Left hindlimb (tissue), 1 donor: Measurements from ENCODE around the gene CD3G.
"Not testable (repeated sequence)": the region's sequence is repeated elsewhere in the genome, so short reads cannot be mapped to it uniquely, and the experiment has no call there.

Source experiments
- DNase-seq: peaks from one replicate; pipeline ENCODE4 v3.0.0-alpha.2; 2018

The CD3G gene

GRCh38 chr11:118343981-118344515 lies at the start of gene CD3G:
Gene CD3G (plus strand): TSS chr11:118344344. CDS start chr11:118344424, 80 bp downstream.
- DNase-seq, result no peak

- no peak for DNase-seq
Measured at GRCh38 chr11:118295199-118295598, 48.9 kb upstream of the CD3G start.

GRCh38 chr11:118295815-118296454 lies 48.2 kb upstream of the CD3G start:
- no peak for DNase-seq

GRCh38 chr11:118301600-118302195 lies 42.4 kb upstream of the CD3G start:
- no peak for DNase-seq

GRCh38 chr11:118304227-118304567 lies 39.9 kb upstream of the CD3G start:
- no peak for DNase-seq

- DNase-seq, result no peak
Measured at GRCh38 chr11:118304568-118305248, 39.4 kb upstream of the CD3G start, which contains the start of gene CD3E. Gene CD3E (plus strand): TSS chr11:118304730. CDS start chr11:118304953, 223 bp downstream.

GRCh38 chr11:118305726-118306125 lies 38.4 kb upstream of the CD3G start:
- no peak for DNase-seq

GRCh38 chr11:118306556-118306955 lies 37.6 kb upstream of the CD3G start:
- no peak for DNase-seq

- not testable (repeated sequence) for DNase-seq
Measured at GRCh38 chr11:118308995-118309528, 35.1 kb upstream of the CD3G start.

- DNase-seq, result no peak
Measured at GRCh38 chr11:118310271-118310670, 33.9 kb upstream of the CD3G start.

GRCh38 chr11:118310781-118311485 lies 33.2 kb upstream of the CD3G start:
- DNase-seq, result no peak

GRCh38 chr11:118311518-118311917 lies 32.6 kb upstream of the CD3G start:
- no peak for DNase-seq

GRCh38 chr11:118312328-118312727 lies 31.8 kb upstream of the CD3G start:
- no peak for DNase-seq

GRCh38 chr11:118313242-118313641 lies 30.9 kb upstream of the CD3G start:
- no peak for DNase-seq

- no peak for DNase-seq
Measured at GRCh38 chr11:118314988-118315411, 29.1 kb upstream of the CD3G start.

GRCh38 chr11:118318124-118318523 lies 26.0 kb upstream of the CD3G start:
- no peak for DNase-seq

- no peak for DNase-seq
Measured at GRCh38 chr11:118318581-118319336, 25.4 kb upstream of the CD3G start.

- DNase-seq, result no peak
Measured at GRCh38 chr11:118319337-118319707, 24.8 kb upstream of the CD3G start.

GRCh38 chr11:118320515-118320914 lies 23.6 kb upstream of the CD3G start:
- DNase-seq, result no peak

- no peak for DNase-seq
Measured at GRCh38 chr11:118321386-118322082, 22.6 kb upstream of the CD3G start.

- DNase-seq, result no peak
Measured at GRCh38 chr11:118322721-118323120, 21.4 kb upstream of the CD3G start.

GRCh38 chr11:118325283-118325682 lies 18.9 kb upstream of the CD3G start:
- no peak for DNase-seq
